Activated CD4-positive, CD25-positive, alpha-beta regulatory T cell treated with anti-CD3 and anti-CD28 coated beads, Interleukin-2, amount 50 U/mL, for 16 hours (primary cell): ENCODE measurements around the gene ZNF594.
A peak's percentile ranks its signal among the peaks of the same experiment; 100 is the strongest.
"Not testable (repeated sequence)": the region's sequence is repeated elsewhere in the genome, so short reads cannot be mapped to it uniquely, and the experiment has no call there.

Experiments
- DNase-seq: peaks from one replicate; pipeline ENCODE4 v3.0.0-alpha.2; 2020; ENCODE audit warnings: low read depth, low spot score

ZNF594 gene

GRCh38 chr17:5191541-5192417 lies at the start of gene ZNF594:
Gene ZNF594 (minus strand): TSS chr17:5191868. CDS start chr17:5184256, 7,612 bp downstream.
- DNase-seq = peak; percentile 93

- DNase-seq = not testable (repeated sequence)
Measured at GRCh38 chr17:5239769-5240168, 48.1 kb upstream of the ZNF594 start.

- no peak for DNase-seq
Measured at GRCh38 chr17:5238333-5238732, 46.7 kb upstream of the ZNF594 start.

GRCh38 chr17:5237541-5238016 lies 45.9 kb upstream of the ZNF594 start:
- DNase-seq = no peak

GRCh38 chr17:5236938-5237540 lies 45.4 kb upstream of the ZNF594 start:
- DNase-seq = no peak

DNA sequence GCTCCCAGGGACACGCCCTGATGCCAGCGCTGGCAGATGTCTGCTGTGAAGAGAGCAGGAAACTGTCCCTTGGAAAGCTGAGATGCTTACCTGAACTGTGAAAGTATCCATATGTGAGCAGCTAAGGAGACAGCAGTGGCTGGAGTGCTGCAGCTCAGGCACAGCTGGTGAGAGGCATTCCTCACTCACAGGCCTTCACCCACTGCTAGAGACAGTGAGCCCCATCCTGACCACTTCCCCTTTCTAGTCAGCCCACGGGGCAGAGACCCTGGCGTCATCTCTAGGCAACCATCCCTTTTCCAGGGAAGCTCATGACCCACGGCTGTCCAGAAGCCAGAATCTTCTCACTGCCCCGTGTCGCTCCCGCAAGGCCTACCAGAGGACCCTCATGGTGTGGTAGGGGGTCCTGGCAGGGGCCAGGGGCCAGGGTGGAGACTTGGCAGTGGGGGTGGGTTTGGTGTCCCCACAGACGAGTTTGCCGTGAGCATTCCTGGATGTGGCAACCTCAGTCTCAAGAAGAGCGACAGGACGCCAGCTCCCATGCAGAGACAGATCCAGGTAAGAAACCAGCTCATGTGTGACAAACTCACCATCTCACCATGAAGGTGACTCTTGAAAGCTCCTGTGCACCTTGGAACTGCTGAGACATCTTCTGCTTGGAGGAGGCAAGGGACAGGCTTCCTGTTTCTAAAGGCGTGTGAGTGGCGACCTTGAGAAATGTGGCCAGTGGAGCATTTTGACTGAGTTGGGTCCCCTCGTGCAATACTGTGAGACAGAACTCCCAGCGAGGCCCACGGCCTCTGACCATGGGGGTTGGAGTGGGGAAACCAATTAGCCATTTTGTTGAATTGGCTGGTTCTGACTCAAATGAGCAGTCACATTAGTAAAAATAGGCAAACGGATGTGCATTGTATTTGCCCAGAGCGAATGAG lies 43.2 kb upstream of the ZNF594 start, which contains the start of gene SCIMP:
Gene SCIMP, minus strand, starts transcription at position 216 of the 932 bp plus-strand sequence. Its CDS starts 105 bp downstream, at position 111.
- no peak for DNase-seq

- not testable (repeated sequence) for DNase-seq
Measured at GRCh38 chr17:5233492-5233891, 41.8 kb upstream of the ZNF594 start.

DNA sequence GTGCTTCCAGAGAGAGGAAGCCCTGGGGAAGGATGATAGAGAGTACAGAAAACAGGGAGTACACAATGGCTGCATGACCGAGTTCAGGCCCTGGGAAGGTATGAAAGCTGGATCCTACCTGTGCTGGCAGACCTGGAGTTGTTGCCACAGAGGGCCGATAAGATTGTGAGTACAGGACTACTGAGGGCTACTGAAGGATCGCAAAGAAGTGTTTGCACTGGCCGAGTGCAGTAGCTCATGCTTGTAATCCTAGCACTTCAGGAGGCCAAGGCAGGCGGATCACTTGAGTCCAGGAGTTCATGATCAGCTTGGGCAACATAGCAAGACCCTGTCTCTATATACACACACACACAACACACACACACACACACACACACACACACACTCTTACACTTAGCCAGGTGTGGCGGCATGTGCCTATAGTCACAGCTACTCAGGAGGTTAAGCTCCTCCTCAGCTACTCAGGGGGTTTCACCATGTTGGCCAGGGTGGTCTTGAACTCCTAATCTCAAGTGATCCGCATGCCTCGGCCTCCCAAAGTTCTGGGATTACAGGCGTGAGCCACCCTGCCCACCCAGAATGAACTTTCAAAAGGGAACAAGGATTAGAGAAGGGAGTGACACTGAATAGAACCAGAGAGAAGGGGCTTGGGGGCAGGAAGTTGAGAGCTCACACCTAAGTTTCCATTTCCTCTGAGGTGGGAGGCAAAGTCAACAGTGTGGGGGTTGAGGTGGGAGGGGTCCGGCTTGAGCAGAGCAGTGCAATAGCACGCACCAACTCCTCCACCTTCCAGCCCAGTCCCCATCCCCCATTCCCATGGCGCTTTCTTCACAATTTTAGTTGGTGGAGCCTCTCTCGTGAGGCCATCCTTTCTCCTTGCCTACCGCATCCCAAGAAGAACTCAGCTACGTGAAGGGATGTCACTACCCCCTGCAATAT lies 35.5 kb upstream of the ZNF594 start:
- DNase-seq = no peak

- DNase-seq = no peak
Measured at GRCh38 chr17:5225668-5226457, 34.2 kb upstream of the ZNF594 start.

DNA sequence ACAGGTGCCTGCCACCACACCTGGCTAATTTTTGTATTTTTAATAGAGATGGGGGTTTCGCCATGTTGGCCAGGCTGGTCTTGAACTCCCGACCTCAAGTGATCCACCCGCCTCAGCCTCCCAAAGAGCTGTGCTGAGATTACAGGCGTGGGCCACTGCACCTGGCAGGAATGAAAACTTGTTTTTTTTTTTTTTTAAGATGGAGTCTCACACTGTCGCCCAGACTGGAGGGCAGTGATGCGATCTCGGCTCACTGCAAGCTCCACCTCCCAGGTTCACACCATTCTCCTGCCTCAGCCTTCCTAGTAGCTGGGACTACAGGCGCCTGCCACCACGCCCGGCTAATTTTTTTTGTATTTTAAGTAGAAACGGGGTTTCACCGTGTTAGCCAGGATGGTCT lies 30.2 kb upstream of the ZNF594 start:
- DNase-seq = not testable (repeated sequence)

- DNase-seq = no peak
Measured at GRCh38 chr17:5220074-5220473, 28.4 kb upstream of the ZNF594 start.

GRCh38 chr17:5219536-5219935 lies 27.9 kb upstream of the ZNF594 start:
- DNase-seq = no peak

DNA sequence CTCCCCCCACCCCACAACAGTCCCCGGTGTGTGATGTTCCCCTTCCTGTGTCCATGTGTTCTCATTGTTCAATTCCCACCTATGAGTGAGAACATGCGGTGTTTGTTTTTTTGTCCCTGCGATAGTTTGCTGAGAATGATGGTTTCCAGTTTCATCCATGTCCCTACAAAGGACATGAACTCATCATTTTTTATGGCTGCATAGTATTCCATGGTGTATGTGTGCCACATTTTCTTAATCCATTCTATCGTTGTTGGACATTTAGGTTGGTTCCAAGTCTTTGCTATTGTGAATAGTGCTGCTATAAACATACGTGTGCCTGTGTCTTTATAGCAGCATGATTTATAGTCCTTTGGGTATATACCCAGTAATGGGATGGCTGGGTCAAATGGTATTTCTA lies 25.9 kb upstream of the ZNF594 start:
- DNase-seq = not testable (repeated sequence)

- DNase-seq = no peak
Measured at GRCh38 chr17:5211458-5211857, 19.8 kb upstream of the ZNF594 start.

DNA sequence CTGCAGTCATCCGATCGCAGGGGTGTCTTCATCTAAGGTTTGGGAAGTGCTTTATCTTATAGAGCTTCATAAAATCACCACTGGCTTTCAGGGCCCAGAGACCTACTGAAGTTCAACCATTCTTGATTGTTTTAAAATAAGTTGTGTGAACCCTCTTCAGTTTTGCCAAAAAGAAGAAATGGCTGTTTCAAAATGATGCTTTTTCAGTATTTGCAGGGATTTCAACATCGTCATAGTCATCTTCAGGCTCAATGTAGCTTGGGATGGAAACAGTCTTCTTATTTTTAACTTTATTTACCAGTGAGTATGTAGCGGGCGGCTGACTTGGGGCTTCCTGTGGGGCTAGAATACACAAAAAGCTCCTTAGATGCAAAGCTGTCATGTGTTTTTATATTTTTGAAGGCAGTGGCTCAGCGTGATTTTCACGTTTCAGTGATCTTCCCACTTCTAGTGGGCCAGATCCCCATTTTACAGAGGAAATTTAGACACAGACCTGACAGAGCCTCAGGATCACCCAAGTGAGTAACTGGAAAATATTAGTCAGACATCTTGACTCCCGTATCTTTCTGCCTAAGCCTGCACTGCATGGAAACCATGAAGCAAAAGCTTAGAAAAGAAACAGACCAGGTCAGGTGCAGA lies 19.1 kb upstream of the ZNF594 start:
- no peak for DNase-seq

GRCh38 chr17:5210091-5210490 lies 18.4 kb upstream of the ZNF594 start:
- DNase-seq = no peak

GRCh38 chr17:5209396-5209795 lies 17.7 kb upstream of the ZNF594 start:
- no peak for DNase-seq

DNA sequence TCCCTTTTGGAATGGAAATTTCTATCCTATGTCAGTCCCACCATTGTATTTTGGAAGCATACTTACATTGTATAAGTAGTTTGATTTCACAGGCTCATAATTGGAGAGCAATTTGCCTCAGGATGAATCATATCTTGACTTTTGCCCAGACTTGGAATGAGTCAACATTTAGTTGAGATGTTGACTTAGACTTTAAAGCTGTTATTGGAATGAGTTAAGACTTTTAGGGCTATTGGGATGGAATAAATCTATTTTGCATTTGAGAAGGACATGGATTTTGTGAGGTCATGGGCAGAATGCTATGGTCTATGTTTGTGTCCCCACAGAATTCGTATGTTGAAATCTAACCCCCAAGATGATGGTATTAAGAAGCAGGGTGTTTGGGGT lies 12.2 kb upstream of the ZNF594 start:
- no peak for DNase-seq

DNA sequence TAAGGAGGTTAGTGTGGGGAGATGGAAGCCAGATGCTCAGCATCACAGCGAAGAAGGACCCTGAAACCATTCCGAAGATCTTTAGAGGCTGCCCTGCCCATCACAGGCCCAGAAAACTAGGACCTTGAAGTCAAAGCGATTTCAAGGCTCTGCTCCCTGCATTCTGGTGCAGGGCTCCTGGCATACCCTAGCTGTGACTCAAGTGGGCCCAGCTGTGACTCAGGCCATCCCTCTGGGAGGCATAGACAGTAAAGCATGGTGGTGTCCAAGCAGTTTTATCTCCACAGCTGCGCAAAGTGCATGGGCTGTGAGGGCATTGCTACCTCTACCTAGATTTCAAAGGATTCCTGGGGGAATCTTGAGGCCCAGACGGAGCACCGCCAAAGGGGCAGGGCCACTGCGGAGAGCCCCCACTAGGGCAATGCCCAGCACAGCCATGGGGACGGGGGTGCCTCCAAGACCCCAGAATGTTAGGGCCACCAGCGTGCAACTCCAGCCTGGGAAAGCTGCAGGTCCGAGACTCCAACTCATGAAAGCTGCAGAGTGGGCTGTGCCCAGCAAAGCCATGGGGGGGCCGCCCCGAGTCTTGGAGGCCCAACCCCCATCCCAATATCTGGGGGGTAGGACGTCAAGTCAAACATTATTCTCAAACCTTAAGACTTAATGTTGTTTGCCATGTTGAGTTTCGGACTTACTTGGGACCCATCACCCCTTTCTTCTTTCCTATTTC lies 11.7 kb upstream of the ZNF594 start:
- DNase-seq = no peak
